GM12878 (cell line): ENCODE measurements around the gene MIAT. TPM values are rescaled to one million over a fixed set of nuclear protein-coding genes. Genes with fewer than 3 reads are reported as not detected.

Experiments used
- ATAC-seq: fragments of 200-7000 bp; cut with Tn5 transposase; 3 replicates; pipeline ENCODE4 v1.9.1; 2020; ENCODE audit warnings: mild to moderate bottlenecking, moderate library complexity
- BruUV-seq: library from RNA; stranded (reverse); fragments of 400-500 nt; replicated peaks from 2 replicates; lab custom pipeline; 2021; lab: Mats Ljungman, UMichigan
- CTCF ChIA-PET: fragments of 300-600 bp; sonication (Branson Sonifier 250); formaldehyde crosslinking; extraction: SDS; loops from one replicate; lab custom pipeline; 2021; ENCODE audit warnings: inconsistent platforms; lab: Yijun Ruan, JAX
- POLR2A ChIA-PET: fragments of 350-600 bp; formaldehyde crosslinking; extraction: SDS; loops from one replicate; lab custom pipeline; 2021; ENCODE audit warnings: inconsistent platforms; lab: Charles Lee
- RAD21 ChIA-PET: fragments of 300-600 bp; sonication (Branson Sonifier 250); formaldehyde crosslinking; loops from one replicate; lab custom pipeline; 2023; ENCODE audit warnings: antibody characterized with exemption; ENCODE audit not compliant: unreplicated experiment; lab: Charles Lee
- SMC1A ChIA-PET: fragments of 300-600 bp; sonication (Branson Sonifier 250); formaldehyde crosslinking; loops from one replicate; lab custom pipeline; 2023; ENCODE audit not compliant: unreplicated experiment, uncharacterized antibody; lab: Charles Lee
- DNase-seq: peaks from one replicate; pipeline ENCODE4 v3.0.0-alpha.2; 2011; ENCODE audit warnings: low read depth, low spot score
- FAIRE-seq: peaks from 3 replicates; lab custom pipeline; 2011; peaks lifted over from hg19 to GRCh38; lab: Jason Lieb, UNC
- H2AFZ ChIP-seq: 2 replicates; pipeline ENCODE4 v1.6.0; 2011; ENCODE audit warnings: low read depth, low read length, control low read depth; ENCODE audit not compliant: control insufficient read depth
- H3K27ac ChIP-seq: 2 replicates; pipeline ENCODE4 v1.5.1; 2011; ENCODE audit warnings: control low read depth; ENCODE audit not compliant: control insufficient read depth, insufficient read depth
- H3K27me3 ChIP-seq, 2 experiments: replicated peaks in 1 of 2; 2 replicates each; pipeline versions ENCODE4 v1.6.0 to v1.6.1; 2011; ENCODE audit warnings: low read length in 1 of 2; ENCODE audit not compliant: control insufficient read depth in 2 of 2, insufficient read depth in 2 of 2
- H3K36me3 ChIP-seq, 2 experiments: 2 replicates each; pipeline ENCODE4 v1.5.1; 2011; ENCODE audit warnings: low read length in 1 of 2; ENCODE audit not compliant: control insufficient read depth in 2 of 2, insufficient read depth in 2 of 2
- H3K4me1 ChIP-seq: 2 replicates; pipeline ENCODE4 v1.6.1; 2011; ENCODE audit warnings: mild to moderate bottlenecking, low read length, moderate library complexity, mixed read lengths; ENCODE audit not compliant: control insufficient read depth, insufficient read depth
- H3K4me2 ChIP-seq: 2 replicates; pipeline ENCODE4 v1.6.0; 2011; ENCODE audit warnings: control low read depth; ENCODE audit not compliant: control insufficient read depth, insufficient read depth
- H3K4me3 ChIP-seq: fragments of 200-600 bp; sonication (generic); 2 replicates; pipeline ENCODE4 v1.5.1; 2016
- H3K79me2 ChIP-seq: 2 replicates; pipeline ENCODE4 v1.6.0; 2011; ENCODE audit warnings: low read length; ENCODE audit not compliant: control insufficient read depth, insufficient read depth
- H3K9ac ChIP-seq: 2 replicates; pipeline ENCODE4 v1.8.0; 2011; ENCODE audit warnings: low read length, control low read depth, mixed read lengths; ENCODE audit not compliant: control insufficient read depth, insufficient read depth
- H3K9me3 ChIP-seq: replicated peaks from 3 replicates; pipeline ENCODE4 v1.5.1; 2011; ENCODE audit warnings: mild to moderate bottlenecking, low read length; ENCODE audit not compliant: control insufficient read depth, insufficient read depth
- H4K20me1 ChIP-seq: 2 replicates; pipeline ENCODE4 v1.6.0; 2011; ENCODE audit not compliant: control insufficient read depth, insufficient read depth
- YBX1 ChIP-seq: fragments of 450-650 bp; IDR thresholded peaks from 2 replicates; pipeline ENCODE4 v1.6.1; 2016; ENCODE audit warnings: antibody characterized with exemption
- WGBS: methylation state at CpG from one replicate; pipeline ENCODE4 v1.1.6; 2016; ENCODE audit warnings: low lambda C conversion rate; ENCODE audit not compliant: insufficient replicate concordance, insufficient coverage; ENCODE audit errors: missing lambda C conversion rate; 5-methylcytosine and 5-hydroxymethylcytosine counted together
- in situ Hi-C: fragments of 300-500 bp; cut with MboI; formaldehyde crosslinking; loops from 9 replicates; pipeline ENCODE4 v1.14.3; 2018; ENCODE audit warnings: mixed read lengths
- intact Hi-C: fragments of 100-400 bp; cut with micrococcal nuclease; formaldehyde crosslinking; loops from one replicate; pipeline ENCODE4 v1.14.2; 2022; ENCODE audit not compliant: unreplicated experiment
- polyA plus RNA-seq, 11 experiments: library from polyadenylated mRNA; depleted of rRNA in 4 of 11; unstranded in 6 of 11; stranded (reverse) in 5 of 11; fragments of >200 nt; fragmentation: Nextera tagmentation in 4 of 11; fragmentation: Illumina TruSeq in 1 of 11; extraction: Ambion mirVana in 4 of 11; extraction: Trizol in 1 of 11; gene quantifications; 1 replicate in 1 of 11; 2 replicates in 10 of 11; pipeline versions ENCODE4 v1.2.1 to v1.2.3, GENCODE V29; 2011 to 2016; ENCODE audit warnings: inconsistent platforms in 2 of 11, missing spikeins in 2 of 11, low read depth in 1 of 11
- total RNA-seq, 4 experiments: library from RNA; depleted of rRNA in 3 of 4; stranded (reverse); fragments of >200 nt in 3 of 4; fragmentation: Illumina TruSeq in 1 of 4; extraction: Trizol in 1 of 4; gene quantifications; 2 replicates each; pipeline versions ENCODE4 v1.2.1 to v1.2.3, GENCODE V29; 2013 to 2021
- TF ChIP-seq, protein P1 (sequence below): fragments of 450-650 bp; formaldehyde crosslinking; IDR thresholded peaks from 2 replicates; pipeline ENCODE4 v1.4.0; 2022; ENCODE audit warnings: mild to moderate bottlenecking, moderate library complexity

MIAT gene
- total and polyA plus RNA-seq, 10 of the 15 experiments (the other 5 are each of a cell fraction or from before 2014, with no cell fraction given): 0.39 to 13.7 (median 4.6) TPM

DNA sequence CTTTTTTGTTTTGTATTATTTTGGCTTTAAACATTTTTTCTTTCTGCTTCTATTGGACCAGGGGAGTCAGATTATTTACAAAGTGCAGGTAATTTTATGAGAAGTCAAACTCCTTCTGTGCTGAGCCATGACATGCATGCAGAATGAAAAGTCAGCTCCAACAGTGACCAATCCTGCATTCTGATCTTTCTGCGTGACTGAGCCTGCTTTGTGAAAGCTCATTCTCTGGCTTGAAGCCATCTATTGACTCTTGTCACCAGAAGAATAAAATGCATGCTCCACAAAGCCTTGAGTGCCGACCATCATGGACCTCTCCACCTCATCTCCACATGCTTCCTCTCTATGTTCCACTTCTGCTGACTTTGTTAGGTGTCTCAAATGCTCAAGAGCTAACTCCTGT lies 50.2 kb downstream of the MIAT start:
- TF ChIP-seq, protein P1, sequence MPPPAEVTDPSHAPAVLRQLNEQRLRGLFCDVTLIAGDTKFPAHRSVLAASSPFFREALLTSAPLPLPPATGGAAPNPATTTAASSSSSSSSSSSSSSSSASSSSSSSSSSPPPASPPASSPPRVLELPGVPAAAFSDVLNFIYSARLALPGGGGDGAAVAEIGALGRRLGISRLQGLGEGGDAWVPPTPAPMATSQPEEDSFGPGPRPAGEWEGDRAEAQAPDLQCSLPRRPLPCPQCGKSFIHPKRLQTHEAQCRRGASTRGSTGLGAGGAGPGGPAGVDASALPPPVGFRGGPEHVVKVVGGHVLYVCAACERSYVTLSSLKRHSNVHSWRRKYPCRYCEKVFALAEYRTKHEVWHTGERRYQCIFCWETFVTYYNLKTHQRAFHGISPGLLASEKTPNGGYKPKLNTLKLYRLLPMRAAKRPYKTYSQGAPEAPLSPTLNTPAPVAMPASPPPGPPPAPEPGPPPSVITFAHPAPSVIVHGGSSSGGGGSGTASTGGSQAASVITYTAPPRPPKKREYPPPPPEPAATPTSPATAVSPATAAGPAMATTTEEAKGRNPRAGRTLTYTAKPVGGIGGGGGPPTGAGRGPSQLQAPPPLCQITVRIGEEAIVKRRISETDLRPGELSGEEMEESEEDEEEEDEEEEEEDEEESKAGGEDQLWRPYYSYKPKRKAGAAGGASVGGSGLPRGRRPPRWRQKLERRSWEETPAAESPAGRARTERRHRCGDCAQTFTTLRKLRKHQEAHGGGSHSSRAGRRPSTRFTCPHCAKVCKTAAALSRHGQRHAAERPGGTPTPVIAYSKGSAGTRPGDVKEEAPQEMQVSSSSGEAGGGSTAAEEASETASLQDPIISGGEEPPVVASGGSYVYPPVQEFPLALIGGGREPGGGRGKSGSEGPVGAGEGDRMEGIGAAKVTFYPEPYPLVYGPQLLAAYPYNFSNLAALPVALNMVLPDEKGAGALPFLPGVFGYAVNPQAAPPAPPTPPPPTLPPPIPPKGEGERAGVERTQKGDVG: no peak
- TF ChIP-seq YBX1: no peak
- intact Hi-C loops: no loop called here
- no peak for DNase-seq
- Histone ChIP-seq H3K9me3 (peaks cover 4% of the 10 kb centered on the region; the same call in 2 of the 3 replicates), H3K27me3 (no peaks in the 10 kb centered on the region), H3K4me2 (peak overlapping the region; percentile 35; the same call in 1 of the 2 replicates), H3K36me3 (no peaks in the 10 kb centered on the region; a peak in 1 of 4 replicates), H3K4me3 (no peak overlapping the region), H4K20me1 (no peaks in the 10 kb centered on the region), H3K4me1 (peaks cover 67% of the 10 kb centered on the region), H2AFZ (no peak overlapping the region), H3K79me2 (no peaks in the 10 kb centered on the region), H3K27ac (peak overlapping the region; percentile 98), H3K9ac (peak overlapping the region; percentile 32; the same call in 1 of the 2 replicates)
- SMC1A ChIA-PET: interaction anchor here (1.4 to 3.6 kb wide), 2 partner anchors 34 to 42 kb away, joined by 4 to 13 read pairs; no protein-coding TSS in a partner anchor
- POLR2A ChIA-PET: interaction anchor here (1.3 kb wide), 1 partner anchor 33 kb away, joined by 3 read pairs; no protein-coding TSS in a partner anchor
- in situ Hi-C loops: no loop called here
- no peak for FAIRE-seq
- CTCF ChIA-PET: interaction anchor here (0.8 to 1.8 kb wide), 3 partner anchors 29 to 36 kb away, joined by 3 to 6 read pairs (median 5); no protein-coding TSS in a partner anchor
- BruUV-seq: no TSS peak
- RAD21 ChIA-PET: no interaction called here
- no peak for ATAC-seq
- 74% methylated on average over 2 of the region's 2 CpGs for WGBS
